Right atrium auricular region (tissue), 2 donors: ENCODE results near the gene LZTS3. TPM values are rescaled to one million over a fixed set of nuclear protein-coding genes. Genes with fewer than 3 reads are reported as not detected.
"Not testable (repeated sequence)": the region's sequence is repeated elsewhere in the genome, so short reads cannot be mapped to it uniquely, and the experiment has no call there.

Source experiments
- DNase-seq: peaks from one replicate; pipeline ENCODE4 v3.0.0-alpha.2; 2019; ENCODE audit warnings: low spot score
- H3K27ac ChIP-seq, 2 donors: fragments of 200-600 bp; sonication (generic); 1 replicate in 1 of 2; 2 replicates in 1 of 2; pipeline ENCODE4 v1.5.1; 2016 to 2019
- H3K27me3 ChIP-seq, 2 donors: fragments of 200-600 bp; sonication (generic); one replicate each; pipeline versions ENCODE4 v1.5.1 to v1.6.0; 2017 to 2019
- H3K36me3 ChIP-seq: fragments of 200-600 bp; sonication (generic); one replicate; pipeline ENCODE4 v1.5.1; 2016
- H3K4me1 ChIP-seq, 2 donors: fragments of 200-600 bp; sonication (generic); one replicate each; pipeline versions ENCODE4 v1.5.1 to v1.6.0; 2017 to 2019
- H3K4me3 ChIP-seq, 2 donors: fragments of 200-600 bp; sonication (generic); 1 replicate in 1 of 2; 2 replicates in 1 of 2; pipeline ENCODE4 v1.5.1; 2017 to 2019; ENCODE audit warnings: mild to moderate bottlenecking in 1 of 2, moderate library complexity in 1 of 2
- H3K9me3 ChIP-seq, 2 donors: fragments of 200-600 bp; sonication (generic); one replicate each; pipeline ENCODE4 v1.5.1; 2019
- CTCF ChIP-seq, 2 donors: fragments of 200-600 bp; sonication (generic); IDR thresholded peaks; one replicate each; pipeline ENCODE4 v1.5.1; 2019; ENCODE audit warnings: antibody characterized with exemption in 2 of 2
- total RNA-seq, 2 donors: library from RNA; depleted of rRNA; stranded (reverse); fragments of >200 nt; gene quantifications; one replicate each; pipeline ENCODE4 v1.1.0, GENCODE V29; 2016

The LZTS3 gene
- total RNA-seq, 2 donors from 2014 or later, result 18.9 to 25.9 TPM

- no peak overlapping the region for H3K27ac ChIP-seq
- no peak for DNase-seq
These were observed 51.3 kb downstream of the LZTS3 start for GRCh38 chr20:3121955-3122610.

GRCh38 chr20:3121271-3121911, 52.0 kb downstream of the LZTS3 start:
- TF ChIP-seq CTCF (IDR thresholded peaks at IDR 0.05), result no peak
- no peaks in the 10 kb centered on the region for H3K27me3 ChIP-seq
- no peaks in the 10 kb centered on the region for H3K9me3 ChIP-seq
- H3K4me1 ChIP-seq, result peaks cover 0 to 5% of the 10 kb centered on the region in 2 donors
- no peak overlapping the region for H3K4me3 ChIP-seq
- H3K27ac ChIP-seq, result no peak overlapping the region
- H3K36me3 ChIP-seq, result peaks cover 27% of the 10 kb centered on the region
- no peak for DNase-seq

More at GRCh38 chr20:3121955-3122610, 51.3 kb downstream of the LZTS3 start:
- TF ChIP-seq CTCF (IDR thresholded peaks at IDR 0.05), result no peak
- H3K4me3 ChIP-seq, result no peak overlapping the region
- H3K36me3 ChIP-seq, result peaks cover 27% of the 10 kb centered on the region
- H3K4me1 ChIP-seq, result peaks cover 0 to 5% of the 10 kb centered on the region in 2 donors
- H3K27me3 ChIP-seq, result no peaks in the 10 kb centered on the region
- H3K9me3 ChIP-seq, result no peaks in the 10 kb centered on the region

- Histone ChIP-seq H3K4me3 (no peak overlapping the region), H3K4me1 (peaks cover 0 to 5% of the 10 kb centered on the region in 2 donors), H3K27me3 (no peaks in the 10 kb centered on the region), H3K27ac (no peak overlapping the region), H3K9me3 (no peaks in the 10 kb centered on the region), H3K36me3 (peaks cover 27% of the 10 kb centered on the region)
- no peak for DNase-seq
- TF ChIP-seq CTCF (IDR thresholded peaks at IDR 0.05), result no peak
These were observed 54.3 kb downstream of the LZTS3 start for GRCh38 chr20:3119044-3119443.

- H3K4me3 ChIP-seq, H3K4me1 ChIP-seq, H3K9me3 ChIP-seq, H3K27me3 ChIP-seq: not testable (repeated sequence)
- peak; percentile 17 to 64 for TF ChIP-seq CTCF (IDR thresholded peaks at IDR 0.05)
- Histone ChIP-seq H3K27ac (peak overlapping the region; percentile 40 to 49), H3K36me3 (peaks cover 22% of the 10 kb centered on the region)
- DNase-seq, result peak; percentile 81
These were observed 55.4 kb downstream of the LZTS3 start for GRCh38 chr20:3117839-3118379.

GRCh38 chr20:3116341-3116740, 57.0 kb downstream of the LZTS3 start:
- TF ChIP-seq CTCF (IDR thresholded peaks at IDR 0.05), result no peak
- Histone ChIP-seq H3K4me1 (no peaks in the 10 kb centered on the region), H3K4me3 (no peak overlapping the region), H3K36me3 (peaks cover 7% of the 10 kb centered on the region), H3K9me3 (no peaks in the 10 kb centered on the region), H3K27me3 (no peaks in the 10 kb centered on the region), H3K27ac (no peak overlapping the region)
- DNase-seq, result no peak
